Progenitor cell of endocrine pancreas (in vitro differentiated cells): ENCODE measurements around the gene KDM4B. TPM values are rescaled to one million over a fixed set of nuclear protein-coding genes. Genes with fewer than 3 reads are reported as not detected.

ENCODE experiments used
- DNase-seq: peaks from one replicate; pipeline ENCODE4 v3.0.0; 2021; ENCODE audit warnings: low spot score; ENCODE audit not compliant: unreplicated experiment
- H3K27ac Mint-ChIP-seq: 2 replicates; pipeline ENCODE4 v1.8.0; 2021; ENCODE audit warnings: mild to moderate bottlenecking, moderate library complexity, mixed read lengths
- H3K27me3 Mint-ChIP-seq: 2 replicates; pipeline ENCODE4 v1.8.0; 2021; ENCODE audit warnings: mixed read lengths
- H3K36me3 Mint-ChIP-seq: 2 replicates; pipeline ENCODE4 v1.8.0; 2022; ENCODE audit warnings: mixed read lengths; ENCODE audit not compliant: insufficient read depth
- H3K4me1 Mint-ChIP-seq: 2 replicates; pipeline ENCODE4 v1.8.0; 2021; ENCODE audit warnings: low read depth, mixed read lengths
- H3K4me3 Mint-ChIP-seq: 2 replicates; pipeline ENCODE4 v1.8.0; 2021; ENCODE audit warnings: low read depth, mild to moderate bottlenecking, moderate library complexity, mixed read lengths
- H3K9me3 Mint-ChIP-seq: 2 replicates; pipeline ENCODE4 v1.8.0; 2021; ENCODE audit warnings: low read depth, mixed read lengths
- total RNA-seq: library from RNA; stranded (reverse); gene quantifications from 2 replicates; pipeline ENCODE4 v1.2.1, GENCODE V29; 2021
- TF ChIP-seq, protein P1 (sequence below): fragments of 200-600 bp; sonication (generic); IDR thresholded peaks from one replicate; pipeline ENCODE4 v1.5.0; 2021; ENCODE audit warnings: antibody characterized with exemption, mild to moderate bottlenecking; ENCODE audit not compliant: unreplicated experiment

KDM4B gene
- total RNA-seq, 1 donor from 2014 or later, result 59.6 TPM

DNA sequence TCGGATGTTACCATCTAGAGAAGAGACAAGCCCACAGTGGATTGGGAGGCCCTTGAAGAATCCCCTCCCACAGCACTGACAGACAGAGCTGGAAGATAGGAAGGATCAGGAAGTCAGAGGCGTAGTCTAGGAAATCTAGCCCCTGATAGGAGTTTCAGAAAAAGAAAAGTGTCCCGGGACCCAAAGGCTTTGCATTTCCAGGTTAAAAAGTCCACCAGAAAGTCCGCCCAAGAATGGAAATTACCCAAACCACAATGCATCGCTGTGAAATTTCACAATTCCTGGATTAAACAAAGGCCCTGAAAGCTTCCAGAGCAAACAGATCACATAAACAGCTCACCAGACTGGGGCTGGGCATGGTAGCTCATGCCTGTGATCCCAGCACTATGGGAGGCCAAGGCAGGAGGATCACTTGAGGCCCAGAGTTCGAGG lies 146.9 kb downstream of the KDM4B start:
- peak overlapping the region; percentile 40 for H3K27ac Mint-ChIP-seq
- no peaks in the 10 kb centered on the region for H3K27me3 Mint-ChIP-seq
- no peaks in the 10 kb centered on the region for H3K9me3 Mint-ChIP-seq
- H3K4me3 Mint-ChIP-seq, result no peak overlapping the region
- TF ChIP-seq, protein P1, sequence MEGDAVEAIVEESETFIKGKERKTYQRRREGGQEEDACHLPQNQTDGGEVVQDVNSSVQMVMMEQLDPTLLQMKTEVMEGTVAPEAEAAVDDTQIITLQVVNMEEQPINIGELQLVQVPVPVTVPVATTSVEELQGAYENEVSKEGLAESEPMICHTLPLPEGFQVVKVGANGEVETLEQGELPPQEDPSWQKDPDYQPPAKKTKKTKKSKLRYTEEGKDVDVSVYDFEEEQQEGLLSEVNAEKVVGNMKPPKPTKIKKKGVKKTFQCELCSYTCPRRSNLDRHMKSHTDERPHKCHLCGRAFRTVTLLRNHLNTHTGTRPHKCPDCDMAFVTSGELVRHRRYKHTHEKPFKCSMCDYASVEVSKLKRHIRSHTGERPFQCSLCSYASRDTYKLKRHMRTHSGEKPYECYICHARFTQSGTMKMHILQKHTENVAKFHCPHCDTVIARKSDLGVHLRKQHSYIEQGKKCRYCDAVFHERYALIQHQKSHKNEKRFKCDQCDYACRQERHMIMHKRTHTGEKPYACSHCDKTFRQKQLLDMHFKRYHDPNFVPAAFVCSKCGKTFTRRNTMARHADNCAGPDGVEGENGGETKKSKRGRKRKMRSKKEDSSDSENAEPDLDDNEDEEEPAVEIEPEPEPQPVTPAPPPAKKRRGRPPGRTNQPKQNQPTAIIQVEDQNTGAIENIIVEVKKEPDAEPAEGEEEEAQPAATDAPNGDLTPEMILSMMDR, result no peak
- DNase-seq, result no peak
- peaks cover 21% of the 10 kb centered on the region for H3K36me3 Mint-ChIP-seq
- H3K4me1 Mint-ChIP-seq, result peaks cover 3% of the 10 kb centered on the region

DNA sequence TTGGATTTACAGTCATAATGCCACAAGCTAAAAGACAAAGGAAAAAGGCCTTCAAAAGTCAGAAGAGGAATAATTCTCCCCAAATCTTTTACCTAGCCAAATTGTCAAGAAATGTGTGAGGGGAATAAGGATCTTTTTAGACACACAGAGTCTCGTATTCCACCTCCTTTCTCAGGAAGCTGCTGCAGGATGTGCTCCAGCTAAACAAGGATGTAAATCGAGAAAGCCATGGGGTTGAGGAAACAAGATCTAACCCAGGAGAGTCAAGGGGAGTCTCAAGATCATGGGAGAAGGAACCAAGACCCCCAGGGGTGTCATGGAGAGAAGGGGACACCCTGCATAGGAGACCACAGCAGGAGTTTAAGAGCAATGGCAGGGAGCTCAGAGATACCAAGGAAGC lies 147.4 kb downstream of the KDM4B start:
- no peaks in the 10 kb centered on the region for H3K27me3 Mint-ChIP-seq
- H3K27ac Mint-ChIP-seq, result no peak overlapping the region
- no peak for DNase-seq
- H3K4me3 Mint-ChIP-seq, result no peak overlapping the region
- H3K36me3 Mint-ChIP-seq, result peaks cover 24% of the 10 kb centered on the region
- TF ChIP-seq, protein P1, result no peak
- H3K4me1 Mint-ChIP-seq, result peaks cover 3% of the 10 kb centered on the region
- H3K9me3 Mint-ChIP-seq, result no peaks in the 10 kb centered on the region

- TF ChIP-seq, protein P1, result no peak
- no peak overlapping the region for H3K27ac Mint-ChIP-seq
These were observed 148.5 kb downstream of the KDM4B start for GRCh38 chr19:5117421-5117820.

DNA sequence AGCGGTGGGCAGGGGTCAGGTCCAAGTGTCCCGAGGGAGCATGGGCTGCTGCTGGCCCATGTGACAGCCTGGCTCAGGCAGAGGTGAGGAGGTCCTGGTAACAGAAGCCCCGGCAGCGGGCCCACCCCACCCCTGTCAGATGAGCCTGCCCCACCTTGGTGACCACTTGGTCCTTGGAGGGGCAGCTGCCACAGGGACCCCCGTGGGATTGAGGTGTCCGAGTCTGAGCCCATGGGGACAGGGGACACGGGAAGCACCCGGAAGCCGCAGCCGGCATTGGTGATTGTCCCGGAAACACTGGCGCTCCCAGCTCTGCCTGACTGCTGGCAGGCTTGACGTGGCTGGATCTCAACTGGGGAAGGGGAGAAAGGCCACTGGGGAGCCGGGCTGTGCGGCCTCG lies 149.1 kb downstream of the KDM4B start:
- H3K27ac Mint-ChIP-seq, result no peak overlapping the region
- H3K36me3 Mint-ChIP-seq, result peaks cover 20% of the 10 kb centered on the region
- H3K9me3 Mint-ChIP-seq, result no peaks in the 10 kb centered on the region
- TF ChIP-seq, protein P1, result no peak
- no peak for DNase-seq
- H3K4me1 Mint-ChIP-seq, result peaks cover 2% of the 10 kb centered on the region
- H3K27me3 Mint-ChIP-seq, result no peaks in the 10 kb centered on the region
- H3K4me3 Mint-ChIP-seq, result no peak overlapping the region

More at GRCh38 chr19:5117421-5117820, 148.5 kb downstream of the KDM4B start:
- Mint-ChIP-seq H3K4me3 (no peak overlapping the region), H3K9me3 (no peaks in the 10 kb centered on the region), H3K4me1 (peaks cover 5% of the 10 kb centered on the region), H3K36me3 (peaks cover 21% of the 10 kb centered on the region), H3K27me3 (no peaks in the 10 kb centered on the region)
- no peak for DNase-seq

DNA sequence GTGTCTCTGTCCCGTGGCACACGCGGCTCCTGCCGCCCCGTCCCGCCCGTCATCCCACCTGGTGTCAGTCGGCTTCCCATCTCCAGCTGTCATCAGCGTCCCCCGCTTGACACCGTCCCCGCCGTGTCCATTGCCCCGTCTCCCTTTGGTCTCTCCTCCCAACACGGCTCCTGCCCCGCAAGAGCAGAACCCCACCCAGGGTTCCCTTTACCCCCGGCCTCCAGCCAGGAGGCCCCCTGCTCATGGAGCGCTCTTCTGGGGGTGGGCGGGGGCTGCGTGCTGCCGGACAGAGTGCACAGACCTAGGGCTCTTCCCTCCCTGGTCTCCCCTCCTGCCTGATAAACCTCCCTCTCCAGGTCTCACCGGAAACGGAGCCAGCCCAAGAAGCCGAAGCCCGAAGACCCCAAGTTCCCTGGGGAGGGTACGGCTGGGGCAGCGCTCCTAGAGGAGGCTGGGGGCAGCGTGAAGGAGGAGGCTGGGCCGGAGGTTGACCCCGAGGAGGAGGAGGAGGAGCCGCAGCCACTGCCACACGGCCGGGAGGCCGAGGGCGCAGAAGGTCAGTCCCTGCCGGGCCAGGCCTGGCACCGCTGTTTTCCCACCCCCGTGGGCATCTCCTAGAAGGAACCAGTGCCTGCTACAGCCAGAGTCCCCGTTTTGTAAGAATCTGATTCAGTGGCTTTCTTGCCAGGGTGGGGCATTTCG lies 150.5 kb downstream of the KDM4B start:
- Mint-ChIP-seq H3K4me1 (peaks cover 8% of the 10 kb centered on the region), H3K27me3 (no peaks in the 10 kb centered on the region), H3K9me3 (no peaks in the 10 kb centered on the region), H3K4me3 (no peak overlapping the region), H3K27ac (no peak overlapping the region), H3K36me3 (peaks cover 21% of the 10 kb centered on the region)
- TF ChIP-seq, protein P1, result no peak
- no peak for DNase-seq
